GM21526 (cell line): Measurements from ENCODE around the gene STARD4.

Experiments
- ATAC-seq: cut with Tn5 transposase; IDR thresholded peaks from one replicate; pipeline ENCODE4 v1.9.1; 2021; ENCODE audit warnings: moderate library complexity; ENCODE audit not compliant: unreplicated experiment, low FRiP score

Gene STARD4

GRCh38 chr5:111530298-111530740, 18.0 kb upstream of the STARD4 start:
- ATAC-seq, result peak; percentile 92

GRCh38 chr5:111528056-111528455, 15.7 kb upstream of the STARD4 start:
- ATAC-seq, result no peak

GRCh38 chr5:111520908-111521307, 8.6 kb upstream of the STARD4 start:
- ATAC-seq, result no peak

- ATAC-seq, result no peak
Measured at GRCh38 chr5:111518777-111519176, 6.4 kb upstream of the STARD4 start.

DNA sequence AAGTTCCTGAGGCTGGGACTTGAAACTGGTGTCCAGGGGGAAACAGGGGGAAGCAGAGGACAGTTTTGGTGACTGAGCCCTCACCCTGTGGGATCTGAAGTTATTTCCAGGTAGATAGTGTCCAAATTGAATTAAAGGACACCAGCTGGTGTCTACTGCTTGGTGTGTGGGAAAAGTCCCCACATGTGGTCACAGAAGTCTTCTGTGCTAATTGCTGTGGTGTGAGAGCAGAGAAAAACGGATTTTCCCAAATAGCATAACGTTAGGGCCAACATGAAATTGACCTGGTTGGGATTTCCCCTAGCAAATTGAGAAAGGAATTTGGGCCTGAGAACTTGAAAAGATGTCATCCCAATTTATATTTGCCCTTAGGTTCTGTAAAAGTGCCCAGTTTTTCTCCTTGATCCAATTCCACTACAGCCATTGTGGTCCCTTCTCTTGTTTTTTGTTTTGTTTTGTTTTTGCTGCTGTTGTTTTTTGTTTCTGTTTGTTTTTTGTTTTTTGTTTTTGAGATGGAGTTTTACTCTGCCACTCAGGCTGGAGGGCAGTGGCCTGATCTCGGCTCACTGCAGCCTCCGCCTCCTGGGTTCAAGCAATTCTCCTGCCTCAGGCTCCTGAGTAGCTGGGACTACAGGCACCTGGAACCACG, 5.6 kb upstream of the STARD4 start:
- ATAC-seq, result no peak

DNA sequence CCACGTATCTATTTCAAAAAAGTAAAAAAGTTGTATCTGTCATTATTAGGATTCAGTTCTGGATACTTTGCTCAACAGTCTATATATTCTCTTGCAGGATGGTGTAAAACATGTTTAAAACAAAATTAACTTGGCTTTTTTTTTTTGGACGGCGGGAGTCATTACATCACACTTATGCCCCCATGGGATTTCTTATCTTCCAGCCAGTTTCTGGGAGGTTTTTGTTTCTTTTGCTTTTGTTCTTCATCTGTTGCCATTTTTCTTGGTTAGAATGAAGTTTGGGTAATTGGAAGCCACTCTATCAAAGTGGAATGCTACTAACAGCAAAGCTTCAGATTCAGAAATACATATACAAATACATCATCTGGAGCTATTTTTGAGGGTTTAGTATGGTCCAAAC, 1.8 kb upstream of the STARD4 start:
- no peak for ATAC-seq

DNA sequence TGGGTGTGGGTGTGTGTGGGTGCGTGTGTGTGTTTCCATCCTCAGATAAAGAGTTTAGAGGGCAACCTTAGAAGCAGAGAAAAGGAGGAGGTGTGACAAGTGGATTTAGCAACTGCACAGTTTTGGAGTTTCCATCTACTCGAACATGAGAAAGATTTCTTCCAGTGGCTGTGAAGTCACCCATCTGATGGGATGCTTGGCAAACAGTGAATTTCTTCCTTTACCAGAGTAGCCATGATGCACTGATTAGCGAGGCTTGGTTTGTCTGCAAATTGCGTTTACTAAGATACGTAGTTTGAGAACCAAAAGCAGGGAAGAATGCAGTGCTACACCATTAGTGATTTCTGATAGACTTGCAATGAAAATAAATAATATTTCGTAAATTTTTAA, 791 bp upstream of the STARD4 start:
- no peak for ATAC-seq

DNA sequence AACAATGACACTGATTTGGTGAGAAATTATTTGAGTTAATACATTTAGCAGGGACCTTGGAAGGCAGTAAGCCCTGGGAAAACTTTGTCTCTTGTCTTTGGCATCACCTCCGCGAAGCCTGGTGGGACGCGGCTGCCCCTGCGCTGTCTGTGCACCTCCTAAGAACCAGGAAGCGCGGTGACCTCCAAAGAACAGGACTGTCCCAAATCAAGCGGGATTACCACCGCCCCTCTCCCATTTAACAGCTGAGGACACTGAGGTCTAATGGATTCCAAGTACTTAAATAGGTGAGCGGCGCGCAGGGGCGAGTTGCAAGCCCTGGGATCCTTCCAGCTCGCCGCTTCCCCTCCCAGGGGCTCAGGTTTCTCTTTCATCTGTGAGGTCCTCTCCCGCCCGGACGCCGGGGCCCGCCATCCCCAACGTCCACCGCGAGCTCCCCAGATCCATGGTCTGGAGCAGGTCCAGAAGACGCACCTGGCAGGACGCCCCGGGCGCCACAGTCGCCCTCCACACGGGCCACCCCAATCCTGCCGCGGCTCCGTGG, 432 bp downstream of the STARD4 start:
- peak; percentile 16 for ATAC-seq

GRCh38 chr5:111511174-111511830, 1.0 kb downstream of the STARD4 start:
- ATAC-seq, result no peak

DNA sequence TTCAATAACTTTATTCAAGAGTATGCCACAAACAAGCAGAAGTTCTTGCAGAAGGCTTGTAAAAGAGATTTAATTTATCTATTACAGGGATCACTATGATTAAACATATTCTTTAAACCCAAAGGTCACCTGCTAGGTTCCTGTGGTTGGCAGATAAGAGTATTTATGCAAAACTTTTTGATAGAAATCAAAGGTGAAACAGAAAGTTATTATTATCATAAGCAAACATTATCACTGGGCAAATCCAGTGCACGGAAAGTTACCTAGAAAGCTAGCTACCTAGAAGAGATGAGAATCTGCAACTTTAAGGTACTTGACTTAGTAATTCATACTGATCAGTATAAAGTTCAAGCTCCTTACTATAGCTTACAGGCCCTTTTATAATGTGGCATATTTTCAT, 3.2 kb downstream of the STARD4 start:
- ATAC-seq, result no peak

GRCh38 chr5:111507276-111507675, 5.1 kb downstream of the STARD4 start:
- ATAC-seq, result no peak

DNA sequence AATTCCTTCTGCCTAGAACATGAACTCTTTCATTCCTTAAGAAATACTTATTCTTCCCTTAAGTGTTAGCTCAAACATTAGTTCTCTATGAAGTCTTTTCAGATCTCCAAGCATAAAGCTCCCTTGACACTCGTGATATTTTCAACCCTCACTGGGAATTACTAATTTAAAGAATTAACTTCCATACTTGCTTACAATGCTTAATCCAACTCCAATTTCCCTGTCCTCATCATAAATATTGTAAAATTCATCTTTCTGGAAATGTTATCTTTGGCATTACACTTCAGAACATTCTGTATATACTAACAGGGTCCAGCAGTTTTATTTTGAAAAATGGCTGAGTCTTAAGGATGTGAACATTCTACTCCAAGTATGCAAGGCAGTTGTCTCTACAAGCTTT, 7.2 kb downstream of the STARD4 start:
- no peak for ATAC-seq

DNA sequence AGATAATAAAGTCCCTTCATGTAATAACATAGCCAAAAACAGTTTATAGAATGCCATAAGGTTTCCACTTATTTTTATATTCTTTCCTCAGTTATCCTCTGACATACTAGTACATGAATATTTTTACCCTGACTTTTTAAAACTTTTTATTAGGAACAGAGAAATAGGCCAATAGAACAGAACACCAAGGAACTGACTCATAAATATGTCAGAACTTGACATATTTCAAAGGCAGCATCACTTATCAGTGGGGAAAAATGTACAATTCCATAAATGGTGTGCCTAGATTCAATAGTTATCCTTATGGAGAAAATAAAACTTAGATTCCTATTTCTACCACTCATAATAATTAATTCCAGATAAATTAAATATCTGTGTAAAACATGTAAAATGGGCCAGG, 9.4 kb downstream of the STARD4 start:
- ATAC-seq, result no peak

DNA sequence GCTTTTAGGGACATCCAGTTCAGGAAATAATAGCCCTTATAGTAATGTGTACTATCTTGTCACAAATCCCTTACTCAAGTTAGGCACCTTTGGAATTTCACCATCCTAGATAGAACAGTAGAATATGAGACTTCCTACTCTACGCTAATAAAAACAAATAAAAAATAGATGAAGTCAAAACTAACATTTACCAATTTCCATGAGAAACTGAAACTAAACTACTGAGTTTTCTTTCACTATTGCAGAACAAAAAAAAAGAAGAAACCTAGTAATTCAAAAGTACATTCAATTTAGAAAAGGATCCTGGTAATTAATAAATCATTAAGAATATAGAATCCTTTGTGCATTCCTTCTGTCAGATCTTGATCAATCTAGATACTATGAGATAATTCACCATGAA, 14.0 kb downstream of the STARD4 start:
- ATAC-seq, result no peak

GRCh38 chr5:111495159-111495558, 17.2 kb downstream of the STARD4 start:
- ATAC-seq, result no peak

GRCh38 chr5:111494355-111494999, 17.9 kb downstream of the STARD4 start:
- ATAC-seq, result no peak

GRCh38 chr5:111493031-111493430, 19.3 kb downstream of the STARD4 start:
- ATAC-seq, result no peak

- no peak for ATAC-seq
Measured at GRCh38 chr5:111488353-111488752, 24.0 kb downstream of the STARD4 start.

- no peak for ATAC-seq
Measured at GRCh38 chr5:111486926-111487325, 25.4 kb downstream of the STARD4 start.

- ATAC-seq, result no peak
Measured at GRCh38 chr5:111486055-111486454, 26.3 kb downstream of the STARD4 start.

DNA sequence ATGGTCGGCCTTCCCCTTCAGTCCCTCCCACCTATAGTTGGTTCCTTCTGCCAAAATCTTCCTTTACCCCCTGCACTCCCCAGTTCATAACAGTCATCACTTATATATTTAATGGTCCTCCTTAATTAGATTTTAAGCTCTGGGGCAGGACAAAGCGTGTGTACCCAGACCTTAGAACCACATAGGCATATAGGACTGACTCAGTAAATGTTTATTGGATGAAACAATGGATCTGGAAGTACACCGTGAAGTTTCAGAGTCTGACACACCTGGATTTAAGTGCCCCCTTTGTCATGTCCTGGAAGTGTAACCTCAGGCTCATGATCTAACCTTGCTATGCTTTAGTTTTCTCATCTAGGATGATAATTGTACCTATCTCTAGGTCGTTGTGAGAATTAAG, 32.0 kb downstream of the STARD4 start:
- no peak for ATAC-seq

DNA sequence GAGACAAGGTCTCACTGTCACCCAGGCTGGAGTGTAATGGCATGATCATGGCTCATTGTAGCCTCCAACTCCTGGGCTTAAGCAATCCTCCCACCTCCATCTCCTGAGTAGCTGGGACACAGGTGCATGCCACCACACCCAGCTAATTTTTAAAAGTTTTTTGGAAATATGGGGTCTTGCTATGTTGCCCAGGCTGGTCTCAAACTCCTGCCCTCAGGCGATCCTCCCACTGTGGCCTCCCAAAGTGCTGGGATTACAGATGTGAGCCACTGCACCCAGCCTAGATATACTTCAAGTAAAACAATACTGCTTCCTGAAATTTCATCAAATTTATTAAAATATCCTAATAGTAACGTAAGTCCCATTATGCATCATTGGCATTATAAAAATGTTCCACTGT, 33.4 kb downstream of the STARD4 start:
- ATAC-seq, result no peak
